Erythroblast (primary cell): ENCODE results near the gene MORC1.

Source experiments
- GATA1 ChIP-seq: IDR thresholded peaks from 2 replicates; pipeline ENCODE4 v1.6.1; 2011; ENCODE audit warnings: low read depth, mild to moderate bottlenecking, control low read depth, low read length, moderate library complexity
- POLR2A ChIP-seq: IDR thresholded peaks from 2 replicates; pipeline ENCODE4 v1.6.1; 2011; ENCODE audit warnings: mild to moderate bottlenecking, low read length

DNA sequence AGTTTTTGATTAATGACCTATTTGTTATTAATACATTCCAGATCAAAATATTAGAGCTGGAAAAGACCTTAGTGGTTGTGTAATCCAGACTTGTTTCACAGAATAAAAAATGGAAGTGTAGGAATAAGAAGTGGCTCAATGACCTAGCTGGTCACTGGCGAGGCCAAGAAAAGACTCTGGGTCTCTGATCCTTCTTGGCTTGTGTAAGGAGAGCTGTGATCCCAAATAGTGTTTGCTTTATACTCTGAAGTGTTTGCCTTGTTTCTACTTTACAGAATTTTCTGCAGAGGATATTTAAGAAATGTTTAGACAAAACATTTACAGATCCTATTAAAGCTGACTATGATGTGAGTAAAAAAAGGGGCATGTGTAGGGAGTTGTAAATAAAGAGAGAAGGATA lies 25.7 kb upstream of the MORC1 start:
- TF ChIP-seq POLR2A: no peak
- TF ChIP-seq GATA1: no peak
